Neural cell (in vitro differentiated cells): Measurements from ENCODE around the gene ARMH3.

ENCODE experiments used
- EZH2 ChIP-seq: fragments of 200-600, 300-800 bp; shearing (Covaris generic), sonication (generic); IDR thresholded peaks from 2 replicates; pipeline ENCODE4 v1.6.1; 2014; ENCODE audit warnings: antibody characterized with exemption, low read length, borderline replicate concordance, mild to moderate bottlenecking; ENCODE audit not compliant: insufficient read depth, poor library complexity, severe bottlenecking
- SMC3 ChIP-seq: fragments of 450-650 bp; conservative IDR thresholded peaks from 2 replicates; pipeline ENCODE4 v1.6.1; 2014; ENCODE audit warnings: antibody characterized with exemption, mild to moderate bottlenecking, moderate library complexity; ENCODE audit not compliant: poor library complexity
- TF ChIP-seq, protein P1 (sequence below): fragments of 450-650 bp; IDR thresholded peaks from 2 replicates; pipeline ENCODE4 v1.5.1; 2014; ENCODE audit warnings: antibody characterized with exemption, mild to moderate bottlenecking, moderate library complexity; ENCODE audit not compliant: poor library complexity, severe bottlenecking

DNA sequence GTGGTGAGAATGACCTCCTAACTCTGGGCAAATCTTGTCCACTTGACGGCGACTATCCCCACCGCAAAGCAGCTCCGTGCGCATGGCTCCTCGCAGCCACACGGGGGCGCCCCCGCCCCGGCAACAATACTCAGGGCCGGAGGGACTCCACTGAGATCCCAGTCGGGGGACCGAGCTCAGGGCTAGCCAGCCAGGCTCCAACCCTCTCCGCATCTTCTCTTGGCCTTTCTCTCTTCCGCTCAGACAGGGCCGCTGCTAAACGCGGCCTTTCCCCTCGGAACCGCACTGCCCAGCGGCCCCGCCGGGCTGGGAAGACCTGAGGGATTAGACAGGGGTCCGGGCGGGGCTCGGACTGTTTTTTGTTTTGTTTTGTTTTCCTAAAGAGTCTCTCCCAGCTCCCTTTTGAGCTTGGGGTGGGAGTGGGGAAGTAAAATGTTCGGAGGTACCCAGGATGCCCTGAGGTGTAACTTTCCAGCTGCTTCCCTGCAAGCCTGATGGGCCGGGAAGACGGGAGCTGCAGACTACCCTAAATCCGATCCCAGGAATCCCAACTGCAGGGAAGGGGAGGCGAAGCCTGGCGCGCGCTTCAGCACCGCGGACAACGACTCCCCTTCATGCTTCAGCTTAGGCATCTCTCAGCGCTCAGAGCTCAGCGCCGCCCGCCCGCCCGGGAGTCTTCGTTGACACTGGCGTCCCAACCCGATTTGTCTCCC is 215.1 kb downstream of the ARMH3 start:
- TF ChIP-seq SMC3, result peak; percentile 95
- TF ChIP-seq, protein P1, sequence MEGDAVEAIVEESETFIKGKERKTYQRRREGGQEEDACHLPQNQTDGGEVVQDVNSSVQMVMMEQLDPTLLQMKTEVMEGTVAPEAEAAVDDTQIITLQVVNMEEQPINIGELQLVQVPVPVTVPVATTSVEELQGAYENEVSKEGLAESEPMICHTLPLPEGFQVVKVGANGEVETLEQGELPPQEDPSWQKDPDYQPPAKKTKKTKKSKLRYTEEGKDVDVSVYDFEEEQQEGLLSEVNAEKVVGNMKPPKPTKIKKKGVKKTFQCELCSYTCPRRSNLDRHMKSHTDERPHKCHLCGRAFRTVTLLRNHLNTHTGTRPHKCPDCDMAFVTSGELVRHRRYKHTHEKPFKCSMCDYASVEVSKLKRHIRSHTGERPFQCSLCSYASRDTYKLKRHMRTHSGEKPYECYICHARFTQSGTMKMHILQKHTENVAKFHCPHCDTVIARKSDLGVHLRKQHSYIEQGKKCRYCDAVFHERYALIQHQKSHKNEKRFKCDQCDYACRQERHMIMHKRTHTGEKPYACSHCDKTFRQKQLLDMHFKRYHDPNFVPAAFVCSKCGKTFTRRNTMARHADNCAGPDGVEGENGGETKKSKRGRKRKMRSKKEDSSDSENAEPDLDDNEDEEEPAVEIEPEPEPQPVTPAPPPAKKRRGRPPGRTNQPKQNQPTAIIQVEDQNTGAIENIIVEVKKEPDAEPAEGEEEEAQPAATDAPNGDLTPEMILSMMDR, result peak; percentile 95
- TF ChIP-seq EZH2, result no peak
